HUES6 (cell line): ENCODE data around the gene ABCA13.
"Not testable (repeated sequence)": the region's sequence is repeated elsewhere in the genome, so short reads cannot be mapped to it uniquely, and the experiment has no call there.

Experiments used
- H3K27ac ChIP-seq: 2 replicates; pipeline ENCODE4 v1.7.0; 2013; ENCODE audit warnings: low read depth, mild to moderate bottlenecking, low read length, inconsistent platforms
- H3K27me3 ChIP-seq: 2 replicates; pipeline ENCODE4 v1.6.1; 2013; ENCODE audit warnings: low read length; ENCODE audit not compliant: control insufficient read depth, insufficient read depth
- H3K36me3 ChIP-seq: 2 replicates; pipeline ENCODE4 v1.6.1; 2013; ENCODE audit warnings: low read length; ENCODE audit not compliant: control insufficient read depth, insufficient read depth
- H3K4me1 ChIP-seq: 2 replicates; pipeline ENCODE4 v1.6.1; 2013; ENCODE audit warnings: low read length; ENCODE audit not compliant: control insufficient read depth, insufficient read depth
- H3K4me3 ChIP-seq: 2 replicates; pipeline ENCODE4 v1.5.1; 2013; ENCODE audit warnings: low read depth, low read length
- H3K9ac ChIP-seq: one replicate; pipeline ENCODE4 v1.6.1; 2013; ENCODE audit warnings: mild to moderate bottlenecking, low read length
- H3K9me3 ChIP-seq: 2 replicates; pipeline ENCODE4 v1.6.1; 2013; ENCODE audit warnings: low read depth, low read length; ENCODE audit not compliant: control insufficient read depth, insufficient read depth

ABCA13 gene

GRCh38 chr7:48200946-48201589 is 29.8 kb downstream of the ABCA13 start:
- not testable (repeated sequence) for H3K4me1 ChIP-seq, H3K36me3 ChIP-seq, H3K27ac ChIP-seq, H3K27me3 ChIP-seq, H3K9ac ChIP-seq, H3K9me3 ChIP-seq, H3K4me3 ChIP-seq

DNA sequence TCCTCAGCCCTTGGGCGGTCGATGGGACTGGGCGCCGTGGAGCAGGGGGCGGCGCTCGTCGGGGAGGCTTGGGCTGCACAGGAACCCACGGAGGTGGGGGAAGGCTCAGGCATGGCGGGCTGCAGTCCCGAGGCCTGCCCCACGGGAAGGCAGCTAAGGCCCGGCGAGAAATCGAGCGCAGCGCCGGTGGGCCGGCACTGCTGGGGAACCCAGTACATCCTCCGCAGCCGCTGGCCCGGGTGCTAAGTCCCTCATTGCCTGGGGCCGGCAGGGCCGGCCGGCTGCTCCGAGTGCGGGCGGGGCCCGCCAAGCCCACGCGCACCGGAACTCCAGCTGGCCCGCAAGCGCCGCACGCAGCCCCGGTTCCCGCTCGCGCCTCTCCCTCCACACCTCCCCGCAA is 31.7 kb downstream of the ABCA13 start:
- not testable (repeated sequence) for H3K4me1 ChIP-seq, H3K4me3 ChIP-seq, H3K9me3 ChIP-seq, H3K27me3 ChIP-seq, H3K36me3 ChIP-seq, H3K27ac ChIP-seq, H3K9ac ChIP-seq

- H3K4me3 ChIP-seq, result no peak overlapping the region
- H3K4me1 ChIP-seq, result no peaks in the 10 kb centered on the region
- H3K27me3 ChIP-seq, result no peaks in the 10 kb centered on the region
- no peaks in the 10 kb centered on the region for H3K36me3 ChIP-seq
- H3K9me3 ChIP-seq, result peaks cover 21% of the 10 kb centered on the region
- no peak overlapping the region for H3K9ac ChIP-seq
- no peak overlapping the region for H3K27ac ChIP-seq
Observed at GRCh38 chr7:48207155-48207675, 36.0 kb downstream of the ABCA13 start.

DNA sequence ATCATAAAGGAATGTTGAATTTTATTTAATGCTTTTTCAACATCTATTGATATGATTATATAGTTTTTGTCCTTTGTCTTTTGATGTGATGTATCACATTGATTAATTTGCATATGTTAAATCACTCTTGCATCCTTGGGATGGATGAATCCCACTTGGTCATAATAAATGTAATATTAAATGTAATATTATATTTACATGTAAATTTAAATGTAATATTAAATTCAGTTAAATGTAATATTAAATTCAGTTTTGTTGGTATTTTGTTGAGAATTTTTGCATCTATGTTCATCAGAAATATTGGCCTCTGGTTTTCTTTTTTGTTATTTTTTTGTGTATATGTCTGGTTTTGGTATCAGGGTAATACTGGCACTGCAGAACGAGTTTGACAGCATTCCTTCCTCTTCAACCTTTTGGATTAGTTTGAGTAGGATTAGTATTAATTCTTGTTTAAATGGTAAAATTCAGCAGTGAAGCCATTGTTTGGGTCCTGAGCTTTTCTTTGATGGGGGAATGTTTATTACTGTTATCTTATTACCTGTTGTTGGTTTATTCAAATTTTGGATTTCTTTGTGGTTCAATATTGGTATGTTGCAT is 37.8 kb downstream of the ABCA13 start:
- peaks cover 16% of the 10 kb centered on the region for H3K9me3 ChIP-seq
- no peaks in the 10 kb centered on the region for H3K4me1 ChIP-seq
- no peak overlapping the region for H3K27ac ChIP-seq
- no peak overlapping the region for H3K4me3 ChIP-seq
- no peak overlapping the region for H3K9ac ChIP-seq
- no peaks in the 10 kb centered on the region for H3K36me3 ChIP-seq
- H3K27me3 ChIP-seq, result no peaks in the 10 kb centered on the region

DNA sequence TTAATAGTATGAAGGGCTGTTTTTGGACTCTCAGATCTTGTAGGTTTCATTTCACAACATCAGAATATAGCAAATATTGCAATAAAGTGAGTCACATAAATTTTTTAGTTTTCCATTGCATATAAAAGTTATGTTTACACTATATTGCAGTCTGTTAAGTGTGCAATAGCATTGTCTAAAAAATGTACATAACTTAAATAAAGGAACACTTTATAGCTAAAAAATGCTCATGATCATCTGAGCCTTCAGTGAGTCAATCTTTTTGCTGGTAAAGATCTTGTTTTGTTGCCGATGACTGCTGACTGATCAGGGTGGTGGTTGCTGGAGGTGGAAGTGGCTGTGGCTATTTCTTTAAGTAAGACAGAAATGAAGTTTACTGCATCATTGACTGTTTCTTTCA is 42.0 kb downstream of the ABCA13 start:
- no peaks in the 10 kb centered on the region for H3K4me1 ChIP-seq
- no peaks in the 10 kb centered on the region for H3K27me3 ChIP-seq
- H3K27ac ChIP-seq, result no peak overlapping the region

DNA sequence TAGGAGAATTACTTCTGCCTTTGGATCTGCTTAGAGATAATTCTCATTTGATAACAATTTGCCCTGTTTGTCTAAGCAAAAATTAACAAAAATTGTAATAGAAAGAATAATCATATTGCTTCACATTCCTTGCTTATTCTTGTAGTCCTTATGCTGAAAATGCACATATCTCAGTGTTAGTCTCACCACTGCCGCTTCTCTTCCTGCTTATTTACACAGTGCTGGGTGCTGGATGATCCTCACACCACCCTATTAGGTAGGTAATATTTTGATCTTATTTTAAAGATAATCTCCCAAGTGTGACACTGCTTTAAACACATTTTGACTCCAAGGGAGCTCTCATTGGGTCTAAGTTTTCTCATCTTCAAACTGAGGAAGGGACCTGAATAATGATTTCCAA is 46.0 kb downstream of the ABCA13 start:
- no peak overlapping the region for H3K4me3 ChIP-seq
- no peaks in the 10 kb centered on the region for H3K4me1 ChIP-seq
- no peak overlapping the region for H3K27ac ChIP-seq
- no peak overlapping the region for H3K9ac ChIP-seq
- no peaks in the 10 kb centered on the region for H3K27me3 ChIP-seq
- H3K9me3 ChIP-seq, result no peaks in the 10 kb centered on the region
- no peaks in the 10 kb centered on the region for H3K36me3 ChIP-seq

More for the DNA sequence above, 42.0 kb downstream of the ABCA13 start:
- H3K9me3 ChIP-seq, result peaks cover 13% of the 10 kb centered on the region
- H3K9ac ChIP-seq, result no peak overlapping the region
- H3K4me3 ChIP-seq, result no peak overlapping the region
- H3K36me3 ChIP-seq, result no peaks in the 10 kb centered on the region

- no peak overlapping the region for H3K4me3 ChIP-seq
- no peaks in the 10 kb centered on the region for H3K27me3 ChIP-seq
- no peak overlapping the region for H3K27ac ChIP-seq
- H3K4me1 ChIP-seq, result no peaks in the 10 kb centered on the region
- H3K9ac ChIP-seq, result no peak overlapping the region
- H3K9me3 ChIP-seq, result no peaks in the 10 kb centered on the region
- H3K36me3 ChIP-seq, result no peaks in the 10 kb centered on the region
Observed at GRCh38 chr7:48217753-48218152, 46.5 kb downstream of the ABCA13 start.

DNA sequence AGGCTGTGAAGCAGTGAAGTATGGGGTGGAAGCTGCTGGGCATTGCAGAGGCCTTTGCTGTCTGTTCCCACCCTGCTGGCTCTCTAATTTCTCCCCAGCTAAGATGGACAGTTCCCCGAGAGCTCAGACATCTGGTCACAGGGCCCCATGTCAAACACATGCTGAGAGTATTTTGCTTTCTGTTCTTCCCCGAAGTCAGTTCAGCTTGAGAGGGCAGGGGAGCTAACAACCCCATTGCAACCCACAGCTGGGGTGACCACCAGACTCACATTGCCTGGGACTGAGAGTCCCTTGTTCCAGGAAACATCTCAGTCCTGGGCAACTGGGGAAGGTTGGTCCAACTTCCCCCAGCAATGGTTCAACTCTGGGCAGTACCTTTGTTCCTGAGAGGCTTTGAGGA is 52.8 kb downstream of the ABCA13 start:
- H3K27me3 ChIP-seq, result no peaks in the 10 kb centered on the region
- no peaks in the 10 kb centered on the region for H3K4me1 ChIP-seq
- no peak overlapping the region for H3K9ac ChIP-seq
- no peaks in the 10 kb centered on the region for H3K9me3 ChIP-seq
- no peaks in the 10 kb centered on the region for H3K36me3 ChIP-seq
- no peak overlapping the region for H3K4me3 ChIP-seq
- no peak overlapping the region for H3K27ac ChIP-seq

GRCh38 chr7:48225101-48225500 is 53.8 kb downstream of the ABCA13 start:
- Histone ChIP-seq H3K4me1 (no peaks in the 10 kb centered on the region), H3K9ac (no peak overlapping the region), H3K9me3 (no peaks in the 10 kb centered on the region), H3K27ac (no peak overlapping the region), H3K4me3 (no peak overlapping the region), H3K36me3 (no peaks in the 10 kb centered on the region), H3K27me3 (no peaks in the 10 kb centered on the region)

DNA sequence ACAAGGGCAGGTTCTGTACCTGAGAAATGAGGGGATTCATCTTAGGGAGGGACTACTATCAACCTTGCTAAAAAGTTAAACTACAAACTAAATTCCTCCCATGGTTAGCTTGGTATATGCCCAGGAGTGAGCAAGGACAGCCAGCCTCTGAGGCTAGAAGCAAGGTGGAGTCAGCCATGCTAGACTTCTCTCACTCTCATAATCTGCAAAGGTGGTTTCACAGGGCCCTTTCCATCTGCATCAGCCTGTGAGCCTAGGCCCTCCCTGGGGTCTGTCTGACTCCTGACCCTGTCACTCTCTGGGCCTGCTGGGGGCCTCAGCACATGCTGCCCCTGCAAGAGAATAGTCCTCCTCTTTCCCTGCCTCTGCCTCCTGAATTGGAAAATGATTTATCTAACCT is 66.1 kb downstream of the ABCA13 start:
- Histone ChIP-seq H3K9me3 (peaks cover 20% of the 10 kb centered on the region), H3K27ac (no peak overlapping the region), H3K36me3 (no peaks in the 10 kb centered on the region), H3K27me3 (no peaks in the 10 kb centered on the region), H3K4me3 (no peak overlapping the region), H3K4me1 (no peaks in the 10 kb centered on the region), H3K9ac (no peak overlapping the region)

DNA sequence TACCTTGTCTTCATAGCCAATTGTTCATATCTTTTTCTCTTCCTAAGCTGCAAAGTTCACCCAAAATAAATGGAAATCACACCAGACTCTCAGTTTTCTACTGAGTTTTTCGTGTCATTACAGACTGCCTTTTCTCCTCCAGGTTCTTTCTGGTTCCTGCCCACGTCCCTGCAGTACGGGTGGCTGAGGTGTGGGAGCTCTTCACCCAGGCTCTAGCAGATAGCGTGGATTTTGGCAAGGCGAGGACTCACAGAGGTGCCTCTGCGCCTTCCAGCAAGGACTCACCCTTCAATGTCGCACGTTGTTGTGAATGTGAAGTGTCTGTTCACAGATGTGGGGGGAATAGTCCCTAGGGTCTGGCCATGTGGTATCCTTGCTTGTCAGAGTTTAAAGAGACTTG is 71.6 kb downstream of the ABCA13 start:
- H3K9ac ChIP-seq, result no peak overlapping the region
- no peaks in the 10 kb centered on the region for H3K4me1 ChIP-seq
- H3K36me3 ChIP-seq, result no peaks in the 10 kb centered on the region
- no peaks in the 10 kb centered on the region for H3K27me3 ChIP-seq
- H3K4me3 ChIP-seq, result no peak overlapping the region
- H3K9me3 ChIP-seq, result peaks cover 4% of the 10 kb centered on the region; the same call in 1 of the 2 replicates
- H3K27ac ChIP-seq, result no peak overlapping the region
